Endometrial microvascular endothelial cells (primary cell): ENCODE results near the gene LRRFIP2. TPM values are rescaled to one million over a fixed set of nuclear protein-coding genes. Genes with fewer than 3 reads are reported as not detected.
"Not testable (repeated sequence)": the region's sequence is repeated elsewhere in the genome, so short reads cannot be mapped to it uniquely, and the experiment has no call there.

ENCODE experiments used
- in situ Hi-C: cut with HindIII; loops from 2 replicates; pipeline ENCODE4 v1.10.0; 2017; ENCODE audit warnings: low sequenced_read_pairs, low pct_unique_long_range_greater_than_20kb; ENCODE audit errors: inconsistent ontology term
- total RNA-seq: library from RNA; depleted of rRNA; stranded (reverse); fragments of >200 nt; gene quantifications from one replicate; pipeline ENCODE4 v1.2.3, GENCODE V29; 2015; ENCODE audit errors: inconsistent ontology term

Gene LRRFIP2, protein sequence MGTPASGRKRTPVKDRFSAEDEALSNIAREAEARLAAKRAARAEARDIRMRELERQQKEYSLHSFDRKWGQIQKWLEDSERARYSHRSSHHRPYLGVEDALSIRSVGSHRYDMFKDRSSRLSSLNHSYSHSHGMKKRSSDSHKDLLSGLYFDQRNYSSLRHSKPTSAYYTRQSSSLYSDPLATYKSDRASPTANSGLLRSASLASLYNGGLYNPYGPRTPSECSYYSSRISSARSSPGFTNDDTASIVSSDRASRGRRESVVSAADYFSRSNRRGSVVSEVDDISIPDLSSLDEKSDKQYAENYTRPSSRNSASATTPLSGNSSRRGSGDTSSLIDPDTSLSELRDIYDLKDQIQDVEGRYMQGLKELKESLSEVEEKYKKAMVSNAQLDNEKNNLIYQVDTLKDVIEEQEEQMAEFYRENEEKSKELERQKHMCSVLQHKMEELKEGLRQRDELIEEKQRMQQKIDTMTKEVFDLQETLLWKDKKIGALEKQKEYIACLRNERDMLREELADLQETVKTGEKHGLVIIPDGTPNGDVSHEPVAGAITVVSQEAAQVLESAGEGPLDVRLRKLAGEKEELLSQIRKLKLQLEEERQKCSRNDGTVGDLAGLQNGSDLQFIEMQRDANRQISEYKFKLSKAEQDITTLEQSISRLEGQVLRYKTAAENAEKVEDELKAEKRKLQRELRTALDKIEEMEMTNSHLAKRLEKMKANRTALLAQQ
- 47.3 TPM for total RNA-seq

GRCh38 chr3:37174532-37175126 lies at the start of gene LRRFIP2:
LRRFIP2 (minus strand) TSS chr3:37174582; CDS start chr3:37148983, 25,599 bp downstream.
- in situ Hi-C loops = no loop called here

DNA sequence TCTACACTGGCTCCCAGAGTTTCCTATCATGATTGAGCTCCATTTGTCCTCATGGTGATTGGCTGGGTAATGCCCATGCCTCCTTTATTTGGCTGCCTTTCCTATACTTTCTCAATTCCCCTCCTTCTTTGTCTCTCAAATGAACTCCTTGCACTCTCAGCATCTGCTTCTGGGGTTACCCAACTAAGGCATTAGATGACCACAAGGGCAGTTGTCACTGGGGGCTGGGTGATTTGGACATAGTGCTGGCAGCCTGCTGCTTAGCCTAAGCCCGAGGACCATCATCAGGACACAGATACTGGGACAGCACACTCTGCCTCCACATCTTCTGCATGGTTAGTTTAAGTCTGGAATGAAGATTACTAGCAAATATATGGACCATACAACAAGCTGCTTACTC lies 49.2 kb upstream of the LRRFIP2 start:
- in situ Hi-C loops = no loop called here

- in situ Hi-C loops = no loop called here
Observed at GRCh38 chr3:37223141-37223558, 48.8 kb upstream of the LRRFIP2 start.

GRCh38 chr3:37222542-37222941 lies 48.2 kb upstream of the LRRFIP2 start:
- in situ Hi-C loops = not testable (repeated sequence)

- in situ Hi-C loops = no loop called here
Observed at GRCh38 chr3:37221407-37221806, 47.0 kb upstream of the LRRFIP2 start.

DNA sequence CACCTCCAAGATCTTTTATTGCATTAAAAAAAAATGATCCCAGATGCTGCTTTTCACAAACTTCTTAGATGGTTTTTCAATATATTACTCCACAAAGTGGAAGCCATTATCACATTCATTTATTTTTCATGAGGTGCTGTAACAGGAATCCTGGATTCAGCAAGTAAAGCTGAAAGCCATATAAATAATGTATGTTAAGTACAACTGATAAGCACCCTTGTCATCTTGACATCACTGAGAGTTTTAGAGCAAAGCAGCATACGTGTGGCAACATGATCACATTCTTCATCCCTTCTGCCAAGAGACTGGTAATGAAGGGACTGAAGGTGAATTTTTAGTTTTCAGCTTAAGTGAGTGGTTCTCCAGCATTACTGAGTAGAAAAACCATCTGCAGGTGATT lies 44.9 kb upstream of the LRRFIP2 start:
- in situ Hi-C loops = no loop called here

- in situ Hi-C loops = no loop called here
Observed at GRCh38 chr3:37218206-37218605, 43.8 kb upstream of the LRRFIP2 start.

DNA sequence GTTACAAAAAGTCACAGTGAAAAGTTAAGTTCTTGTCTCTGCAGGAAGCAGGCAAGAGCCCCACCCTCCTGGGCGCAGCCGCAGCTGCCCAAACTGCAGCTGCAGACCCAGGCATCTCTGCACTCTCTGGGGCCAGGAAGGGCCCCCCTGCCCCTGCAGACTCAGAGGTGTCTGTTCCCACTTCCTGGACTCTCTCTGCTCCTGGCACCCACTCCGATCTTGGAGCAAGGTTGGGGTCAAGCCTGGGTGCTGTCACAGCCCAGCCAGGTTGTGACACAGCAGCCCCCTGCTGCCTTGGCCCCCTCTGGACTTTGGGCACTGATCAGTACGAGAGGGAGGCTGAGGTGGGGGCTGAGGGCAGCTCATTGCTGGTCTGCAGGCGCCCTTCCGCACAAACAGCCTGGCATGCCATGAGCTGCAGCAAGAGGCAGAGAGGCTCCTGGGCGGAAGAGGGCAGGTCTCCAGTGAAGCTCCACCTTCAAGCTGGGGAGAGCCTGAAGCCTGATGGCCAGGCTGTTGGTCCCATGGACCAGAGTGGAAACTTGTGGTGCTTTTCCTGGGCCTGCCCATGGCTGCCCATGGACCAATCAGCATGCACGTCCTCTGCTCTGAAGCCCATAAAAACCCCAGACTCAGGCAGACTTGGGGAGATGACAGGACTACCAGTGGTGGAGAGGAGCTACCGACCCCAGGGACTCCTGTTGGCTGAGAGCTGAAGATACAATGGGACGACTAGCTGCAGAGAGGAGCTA lies 42.9 kb upstream of the LRRFIP2 start:
- in situ Hi-C loops = no loop called here

DNA sequence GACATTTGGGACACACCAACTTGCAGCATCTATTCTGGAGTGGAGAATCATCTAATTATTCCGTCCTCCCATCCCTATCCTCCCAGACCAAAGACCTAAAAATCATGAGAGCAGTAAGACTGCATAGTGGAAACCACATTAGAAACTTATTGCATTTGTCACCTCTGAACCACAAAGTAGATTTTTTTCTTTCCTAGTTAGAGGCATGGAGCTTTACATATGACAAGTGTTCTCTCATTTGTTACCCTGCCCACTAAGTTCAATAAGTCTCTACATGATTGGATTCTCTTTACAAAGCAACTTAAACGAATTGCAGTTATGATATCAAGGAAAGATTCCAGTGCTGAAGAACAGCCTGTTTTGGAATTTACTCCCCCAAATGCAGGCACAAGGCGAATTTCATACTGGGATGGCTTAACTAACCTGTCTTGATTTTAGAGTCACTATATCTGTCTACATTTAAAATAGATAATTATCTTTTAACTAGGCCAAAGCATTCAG lies 42.3 kb upstream of the LRRFIP2 start:
- in situ Hi-C loops = no loop called here

DNA sequence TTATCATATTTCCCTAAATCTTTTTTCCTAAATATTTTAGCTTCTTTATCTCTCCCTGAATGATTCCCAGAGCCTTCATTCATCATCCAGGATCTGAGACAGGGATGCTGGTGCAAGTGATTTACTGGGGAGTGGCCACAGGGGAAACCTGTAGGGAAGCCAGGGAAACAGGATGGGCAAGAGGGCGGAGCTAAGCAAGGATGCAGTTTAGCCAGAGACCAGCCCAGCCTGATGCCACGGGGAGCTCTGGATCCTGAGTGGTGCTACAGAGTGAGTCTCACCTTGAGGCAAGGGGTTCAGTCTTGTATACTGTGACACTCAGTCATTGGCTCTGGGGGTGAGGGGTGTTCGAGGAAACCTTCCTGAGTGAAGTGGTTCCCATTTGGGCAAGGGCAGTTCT lies 39.7 kb upstream of the LRRFIP2 start:
- in situ Hi-C loops = no loop called here

DNA sequence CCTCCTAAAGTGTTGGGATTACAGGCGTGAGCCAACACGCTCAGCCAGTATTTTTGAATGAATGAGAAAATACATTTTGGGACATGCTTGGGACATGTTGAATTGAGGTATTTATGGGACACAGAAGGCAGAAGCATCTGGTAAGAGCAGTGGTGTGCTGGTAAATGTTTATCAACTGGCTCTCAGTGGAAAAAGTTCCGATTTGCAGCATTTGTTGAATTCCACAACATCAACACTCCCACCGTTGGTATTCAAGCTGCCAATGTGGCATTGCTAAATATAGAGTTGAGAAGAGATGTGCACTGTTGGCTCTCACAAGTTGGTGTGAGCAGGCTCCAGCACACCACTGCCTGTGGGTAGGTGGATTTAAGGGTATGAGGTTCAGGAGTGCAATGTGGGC lies 35.8 kb upstream of the LRRFIP2 start:
- in situ Hi-C loops = no loop called here

DNA sequence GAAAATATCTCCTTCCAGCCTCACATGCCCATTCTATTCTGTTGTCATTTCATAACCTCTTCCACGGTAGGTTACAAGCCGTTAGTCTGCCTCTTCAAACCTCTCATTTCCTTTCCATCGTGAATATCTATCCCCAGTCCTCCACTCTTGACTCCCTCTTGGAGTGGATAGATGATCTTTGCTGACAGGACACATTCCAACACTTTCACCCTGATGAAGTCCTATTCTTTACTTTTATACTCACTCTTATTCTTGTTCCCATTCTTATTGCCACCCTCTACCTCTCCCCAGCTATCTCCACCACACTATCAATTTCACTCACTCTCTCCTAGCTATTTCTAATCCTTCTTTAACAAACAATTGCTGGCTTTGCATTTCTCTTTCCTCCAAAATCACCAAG lies 34.2 kb upstream of the LRRFIP2 start:
- in situ Hi-C loops = not testable (repeated sequence)

GRCh38 chr3:37208008-37208407 lies 33.6 kb upstream of the LRRFIP2 start:
- in situ Hi-C loops = not testable (repeated sequence)

GRCh38 chr3:37206041-37206440 lies 31.7 kb upstream of the LRRFIP2 start:
- in situ Hi-C loops = not testable (repeated sequence)

DNA sequence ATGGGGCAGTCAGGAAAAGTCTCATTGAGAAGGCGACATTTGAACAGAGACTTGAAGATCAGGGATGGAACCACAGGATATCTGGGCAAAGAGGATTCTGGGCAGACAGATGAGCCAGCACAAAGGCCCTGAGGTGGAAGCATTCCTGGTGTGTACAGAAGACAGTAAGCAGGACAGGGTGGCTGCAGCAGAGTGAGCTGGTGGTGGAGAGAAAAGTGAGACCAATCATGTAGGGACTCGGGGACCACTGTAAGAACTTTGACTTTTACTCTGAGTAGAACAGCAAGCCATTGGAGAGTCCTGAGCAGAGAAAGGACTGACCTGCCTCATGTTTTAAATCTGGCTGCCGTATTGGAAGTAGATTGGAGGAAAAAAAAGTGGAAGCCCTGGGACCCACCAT lies 29.9 kb upstream of the LRRFIP2 start:
- in situ Hi-C loops = no loop called here

DNA sequence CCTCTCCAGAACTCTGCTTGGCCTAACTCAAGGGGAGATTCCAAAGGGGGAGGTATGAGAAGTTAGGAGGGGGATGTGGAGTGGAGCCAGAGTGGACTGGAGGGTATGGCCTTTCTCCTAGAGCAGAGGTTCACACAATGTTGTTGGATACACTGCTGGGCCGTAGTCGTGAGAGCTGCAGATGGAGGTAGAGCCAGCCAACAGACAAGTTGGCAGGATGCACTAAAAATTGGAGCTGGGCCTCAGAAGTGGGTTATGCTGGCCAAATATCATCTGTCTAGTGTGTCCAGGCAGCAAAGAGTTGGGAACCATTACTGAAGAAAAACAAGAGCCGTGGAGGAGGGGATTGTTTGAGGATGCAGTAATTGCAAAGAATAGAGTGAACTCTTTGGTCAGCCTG lies 27.7 kb upstream of the LRRFIP2 start:
- in situ Hi-C loops = no loop called here

- in situ Hi-C loops = no loop called here
Observed at GRCh38 chr3:37200141-37200540, 25.8 kb upstream of the LRRFIP2 start.

GRCh38 chr3:37198996-37199395 lies 24.6 kb upstream of the LRRFIP2 start:
- in situ Hi-C loops = no loop called here

GRCh38 chr3:37198547-37198946 lies 24.2 kb upstream of the LRRFIP2 start:
- in situ Hi-C loops = no loop called here
